Osteoblast (primary cell): ENCODE data around the gene PLA2G4E. TPM values are rescaled to one million over a fixed set of nuclear protein-coding genes. Genes with fewer than 3 reads are reported as not detected.

Experiments used
- DNase-seq: peaks from one replicate; pipeline ENCODE4 v3.0.0; 2011; ENCODE audit warnings: low spot score, mixed read lengths; ENCODE audit not compliant: insufficient read length; ENCODE audit errors: missing footprints
- H2AFZ ChIP-seq: 2 replicates; pipeline ENCODE4 v1.6.0; 2011; ENCODE audit warnings: mild to moderate bottlenecking, low read length
- H3K27ac ChIP-seq: 2 replicates; pipeline ENCODE4 v1.5.1; 2011; ENCODE audit warnings: mild to moderate bottlenecking, low read depth, low read length, moderate library complexity
- H3K27me3 ChIP-seq: 2 replicates; pipeline ENCODE4 v1.6.0; 2012; ENCODE audit warnings: mild to moderate bottlenecking, control low read depth, inconsistent platforms, low read length, moderate library complexity; ENCODE audit not compliant: insufficient read depth
- H3K36me3 ChIP-seq: 2 replicates; pipeline ENCODE4 v1.5.1; 2011; ENCODE audit warnings: mild to moderate bottlenecking, low read length, control low read depth, moderate library complexity; ENCODE audit not compliant: insufficient read depth
- H3K4me1 ChIP-seq: 2 replicates; pipeline ENCODE4 v1.5.1; 2011; ENCODE audit warnings: mild to moderate bottlenecking, low read length, control low read depth, moderate library complexity; ENCODE audit not compliant: insufficient read depth
- H3K4me2 ChIP-seq: 2 replicates; pipeline ENCODE4 v1.6.0; 2011; ENCODE audit warnings: mild to moderate bottlenecking, low read length; ENCODE audit not compliant: insufficient read depth
- H3K4me3 ChIP-seq: fragments of 200-600 bp; sonication (generic); 3 replicates; pipeline ENCODE4 v1.5.1; 2012; ENCODE audit warnings: mild to moderate bottlenecking, low read length, inconsistent platforms; ENCODE audit not compliant: insufficient read depth
- H3K79me2 ChIP-seq: 2 replicates; pipeline ENCODE4 v1.6.0; 2012; ENCODE audit warnings: mild to moderate bottlenecking, low read length, control low read depth, inconsistent platforms; ENCODE audit not compliant: insufficient read depth
- H3K9me3 ChIP-seq: 2 replicates; pipeline ENCODE4 v1.5.1; 2011; ENCODE audit warnings: low read depth, low read length, control low read depth
- H4K20me1 ChIP-seq: 2 replicates; pipeline ENCODE4 v1.6.0; 2012; ENCODE audit warnings: mild to moderate bottlenecking, low read length, control low read depth; ENCODE audit not compliant: insufficient read depth
- total RNA-seq: library from RNA; depleted of rRNA; stranded (reverse); fragments of >200 nt; gene quantifications from 2 replicates; pipeline ENCODE4 v1.2.3, GENCODE V29; 2012
- TF ChIP-seq, protein P1 (sequence below): IDR thresholded peaks from 2 replicates; pipeline ENCODE4 v1.5.1; 2011; ENCODE audit warnings: mild to moderate bottlenecking, low read depth, low read length, moderate library complexity; ENCODE audit errors: extremely low read depth

The PLA2G4E gene
- total RNA-seq, 1 donor = not detected

GRCh38 chr15:41941644-41942415, 79.0 kb downstream of the PLA2G4E start:
- H3K36me3 ChIP-seq = peaks cover 8% of the 10 kb centered on the region
- no peaks in the 10 kb centered on the region for H4K20me1 ChIP-seq
- no peaks in the 10 kb centered on the region for H3K27me3 ChIP-seq
- no peak overlapping the region for H3K4me3 ChIP-seq
- peaks cover 39% of the 10 kb centered on the region for H3K4me1 ChIP-seq
- peaks cover 31% of the 10 kb centered on the region for H3K79me2 ChIP-seq
- TF ChIP-seq, protein P1, sequence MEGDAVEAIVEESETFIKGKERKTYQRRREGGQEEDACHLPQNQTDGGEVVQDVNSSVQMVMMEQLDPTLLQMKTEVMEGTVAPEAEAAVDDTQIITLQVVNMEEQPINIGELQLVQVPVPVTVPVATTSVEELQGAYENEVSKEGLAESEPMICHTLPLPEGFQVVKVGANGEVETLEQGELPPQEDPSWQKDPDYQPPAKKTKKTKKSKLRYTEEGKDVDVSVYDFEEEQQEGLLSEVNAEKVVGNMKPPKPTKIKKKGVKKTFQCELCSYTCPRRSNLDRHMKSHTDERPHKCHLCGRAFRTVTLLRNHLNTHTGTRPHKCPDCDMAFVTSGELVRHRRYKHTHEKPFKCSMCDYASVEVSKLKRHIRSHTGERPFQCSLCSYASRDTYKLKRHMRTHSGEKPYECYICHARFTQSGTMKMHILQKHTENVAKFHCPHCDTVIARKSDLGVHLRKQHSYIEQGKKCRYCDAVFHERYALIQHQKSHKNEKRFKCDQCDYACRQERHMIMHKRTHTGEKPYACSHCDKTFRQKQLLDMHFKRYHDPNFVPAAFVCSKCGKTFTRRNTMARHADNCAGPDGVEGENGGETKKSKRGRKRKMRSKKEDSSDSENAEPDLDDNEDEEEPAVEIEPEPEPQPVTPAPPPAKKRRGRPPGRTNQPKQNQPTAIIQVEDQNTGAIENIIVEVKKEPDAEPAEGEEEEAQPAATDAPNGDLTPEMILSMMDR = no peak
- no peak overlapping the region for H3K4me2 ChIP-seq
- H2AFZ ChIP-seq = no peak overlapping the region
- no peak for DNase-seq
- no peak overlapping the region for H3K27ac ChIP-seq
- no peaks in the 10 kb centered on the region for H3K9me3 ChIP-seq

DNA sequence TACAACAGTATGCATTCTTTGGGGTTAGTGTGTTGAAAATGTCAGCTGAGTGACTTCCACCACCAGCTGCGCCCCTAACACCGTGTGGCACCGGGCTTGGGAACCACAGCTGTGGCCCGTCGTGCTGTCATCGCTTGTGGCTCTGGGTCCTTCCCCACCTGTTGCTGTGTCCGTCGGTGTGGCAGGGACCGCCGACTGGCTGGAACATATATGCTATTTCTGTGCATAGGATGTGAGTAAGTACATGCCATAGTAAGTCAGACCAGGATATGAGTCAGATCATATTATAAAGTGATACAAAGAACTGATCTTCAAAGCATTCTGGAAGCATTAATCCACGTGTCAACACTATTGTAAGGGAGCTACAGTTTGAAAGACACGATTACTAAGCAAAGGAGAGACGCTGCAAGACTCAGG, 80.4 kb downstream of the PLA2G4E start:
- TF ChIP-seq, protein P1 = no peak
- DNase-seq = peak; percentile 91

GRCh38 chr15:41939986-41940385, 80.9 kb downstream of the PLA2G4E start:
- TF ChIP-seq, protein P1 = no peak
- H3K79me2 ChIP-seq = peaks cover 18% of the 10 kb centered on the region

More for the DNA sequence above, 80.4 kb downstream of the PLA2G4E start:
- Histone ChIP-seq H3K4me2 (peak overlapping the region; percentile 37), H3K4me3 (no peak overlapping the region), H3K79me2 (peaks cover 20% of the 10 kb centered on the region), H2AFZ (no peak overlapping the region), H3K9me3 (no peaks in the 10 kb centered on the region), H3K36me3 (peaks cover 8% of the 10 kb centered on the region), H3K27ac (peak overlapping the region; percentile 40), H3K4me1 (peaks cover 40% of the 10 kb centered on the region), H4K20me1 (no peaks in the 10 kb centered on the region), H3K27me3 (no peaks in the 10 kb centered on the region)

GRCh38 chr15:41937568-41937923, 83.3 kb downstream of the PLA2G4E start:
- H3K4me2 ChIP-seq = no peak overlapping the region
- no peak overlapping the region for H2AFZ ChIP-seq
- TF ChIP-seq, protein P1 = no peak
- peaks cover 8% of the 10 kb centered on the region for H3K36me3 ChIP-seq
- H3K79me2 ChIP-seq = peaks cover 15% of the 10 kb centered on the region
- H3K4me3 ChIP-seq = no peak overlapping the region
- H3K27me3 ChIP-seq = no peaks in the 10 kb centered on the region
- no peak for DNase-seq
- H3K27ac ChIP-seq = no peak overlapping the region
- peaks cover 4% of the 10 kb centered on the region for H4K20me1 ChIP-seq
- peaks cover 35% of the 10 kb centered on the region for H3K4me1 ChIP-seq
- no peaks in the 10 kb centered on the region for H3K9me3 ChIP-seq

More at GRCh38 chr15:41939986-41940385, 80.9 kb downstream of the PLA2G4E start:
- peaks cover 8% of the 10 kb centered on the region for H3K36me3 ChIP-seq
- no peak overlapping the region for H2AFZ ChIP-seq
- H4K20me1 ChIP-seq = peaks cover 3% of the 10 kb centered on the region
- H3K4me3 ChIP-seq = no peak overlapping the region
- H3K4me1 ChIP-seq = peaks cover 40% of the 10 kb centered on the region
- H3K9me3 ChIP-seq = no peaks in the 10 kb centered on the region
- H3K27me3 ChIP-seq = no peaks in the 10 kb centered on the region
- H3K4me2 ChIP-seq = peak overlapping the region; percentile 37
- H3K27ac ChIP-seq = peak overlapping the region; percentile 40
- DNase-seq = no peak
